ENCODE data around the gene TBC1D17.

TBC1D17 gene

GRCh38 chr19:49887665-49888509, 10.4 kb downstream of the TBC1D17 start:
- DNase-seq (ENCODE audit: low spot score), result no peak
- no peak for TF ChIP-seq CTCF (IDR thresholded peaks at IDR 0.05; ENCODE audit: extremely low read depth, insufficient read depth, missing control alignments)
- in situ Hi-C loops (cut with MboI; ENCODE audit: low pct_unique_long_range_greater_than_20kb, low sequenced_read_pairs, unreplicated experiment), result no loop called here

GRCh38 chr19:49888510-49888824, 11.0 kb downstream of the TBC1D17 start:
- no peak for DNase-seq (ENCODE audit: low spot score)
- in situ Hi-C loops (cut with MboI; ENCODE audit: low pct_unique_long_range_greater_than_20kb, low sequenced_read_pairs, unreplicated experiment), result no loop called here
- no peak for TF ChIP-seq CTCF (IDR thresholded peaks at IDR 0.05; ENCODE audit: extremely low read depth, insufficient read depth, missing control alignments)

- no peak for TF ChIP-seq CTCF (IDR thresholded peaks at IDR 0.05; ENCODE audit: extremely low read depth, insufficient read depth, missing control alignments)
- DNase-seq (ENCODE audit: low spot score), result no peak
- in situ Hi-C loops (cut with MboI; ENCODE audit: low pct_unique_long_range_greater_than_20kb, low sequenced_read_pairs, unreplicated experiment), result no loop called here
Measured at GRCh38 chr19:49889038-49889686, 11.7 kb downstream of the TBC1D17 start.

- in situ Hi-C loops (cut with MboI; ENCODE audit: low pct_unique_long_range_greater_than_20kb, low sequenced_read_pairs, unreplicated experiment), result no loop called here
- peak; percentile 83 for TF ChIP-seq CTCF (IDR thresholded peaks at IDR 0.05; ENCODE audit: extremely low read depth, insufficient read depth, missing control alignments)
- peak; percentile 73 for DNase-seq (ENCODE audit: low spot score)
Measured at GRCh38 chr19:49889687-49890348, 12.3 kb downstream of the TBC1D17 start.

- in situ Hi-C loops (cut with MboI; ENCODE audit: low pct_unique_long_range_greater_than_20kb, low sequenced_read_pairs, unreplicated experiment), result no loop called here
- peak; percentile 87 for DNase-seq (ENCODE audit: low spot score)
Measured at GRCh38 chr19:49890349-49891311, 13.1 kb downstream of the TBC1D17 start.

More at GRCh38 chr19:49890349-49891311, 13.1 kb downstream of the TBC1D17 start:
- TF ChIP-seq CTCF (IDR thresholded peaks at IDR 0.05; ENCODE audit: extremely low read depth, insufficient read depth, missing control alignments), result no peak
